NCI-H748 (cell line): ENCODE data around the gene XCL2.
A peak's percentile ranks its signal among the peaks of the same experiment; 100 is the strongest.
"Not testable (repeated sequence)": the region's sequence is repeated elsewhere in the genome, so short reads cannot be mapped to it uniquely, and the experiment has no call there.

Experiments
- DNase-seq: peaks from one replicate; lab custom pipeline; 2025; ENCODE audit not compliant: unreplicated experiment; lab: John Stamatoyannopoulos, UW

XCL2 gene

GRCh38 chr1:168543840-168544498 lies at the start of gene XCL2:
Gene XCL2, minus strand, starts transcription at chr1:168543997. Its CDS starts 33 bp downstream, at chr1:168543964.
- DNase-seq, result not testable (repeated sequence)

- no peak for DNase-seq
These were observed 47.9 kb upstream of the XCL2 start for GRCh38 chr1:168591641-168592250.

GRCh38 chr1:168591066-168591465 lies 47.3 kb upstream of the XCL2 start:
- DNase-seq, result no peak

- no peak for DNase-seq
These were observed 45.4 kb upstream of the XCL2 start for GRCh38 chr1:168589167-168589566.

- no peak for DNase-seq
These were observed 42.1 kb upstream of the XCL2 start for GRCh38 chr1:168585937-168586336.

- no peak for DNase-seq
These were observed 41.4 kb upstream of the XCL2 start for GRCh38 chr1:168585191-168585590.

- no peak for DNase-seq
These were observed 39.8 kb upstream of the XCL2 start for GRCh38 chr1:168583571-168583970.

- DNase-seq, result no peak
These were observed 39.0 kb upstream of the XCL2 start for GRCh38 chr1:168582688-168583336.

GRCh38 chr1:168581817-168582572 lies 38.2 kb upstream of the XCL2 start:
- no peak for DNase-seq

GRCh38 chr1:168580991-168581390 lies 37.2 kb upstream of the XCL2 start:
- not testable (repeated sequence) for DNase-seq

GRCh38 chr1:168580290-168580689 lies 36.5 kb upstream of the XCL2 start:
- DNase-seq, result not testable (repeated sequence)

GRCh38 chr1:168578531-168579185 lies 34.9 kb upstream of the XCL2 start:
- DNase-seq, result not testable (repeated sequence)

- not testable (repeated sequence) for DNase-seq
These were observed 32.5 kb upstream of the XCL2 start, which contains the start of gene XCL1 for GRCh38 chr1:168576245-168576688. Gene XCL1, plus strand, starts transcription at chr1:168576605. Its CDS starts 33 bp downstream, at chr1:168576638.

GRCh38 chr1:168574234-168574633 lies 30.4 kb upstream of the XCL2 start:
- peak; percentile 40 for DNase-seq

- no peak for DNase-seq
These were observed 28.8 kb upstream of the XCL2 start for GRCh38 chr1:168572633-168573032.

- no peak for DNase-seq
These were observed 26.9 kb upstream of the XCL2 start for GRCh38 chr1:168570652-168571051.

GRCh38 chr1:168568346-168568745 lies 24.5 kb upstream of the XCL2 start:
- DNase-seq, result no peak

- no peak for DNase-seq
These were observed 23.8 kb upstream of the XCL2 start for GRCh38 chr1:168567568-168567967.

GRCh38 chr1:168567007-168567406 lies 23.2 kb upstream of the XCL2 start:
- no peak for DNase-seq

- no peak for DNase-seq
These were observed 22.0 kb upstream of the XCL2 start for GRCh38 chr1:168565825-168566224.

- no peak for DNase-seq
These were observed 18.2 kb upstream of the XCL2 start for GRCh38 chr1:168561989-168562388.
